ENCODE data around the gene IL1A. TPM values are rescaled to one million over a fixed set of nuclear protein-coding genes. Genes with fewer than 3 reads are reported as not detected.

The IL1A gene
- total RNA-seq, 1 experiment from 2014 or later = 0.11 TPM

DNA sequence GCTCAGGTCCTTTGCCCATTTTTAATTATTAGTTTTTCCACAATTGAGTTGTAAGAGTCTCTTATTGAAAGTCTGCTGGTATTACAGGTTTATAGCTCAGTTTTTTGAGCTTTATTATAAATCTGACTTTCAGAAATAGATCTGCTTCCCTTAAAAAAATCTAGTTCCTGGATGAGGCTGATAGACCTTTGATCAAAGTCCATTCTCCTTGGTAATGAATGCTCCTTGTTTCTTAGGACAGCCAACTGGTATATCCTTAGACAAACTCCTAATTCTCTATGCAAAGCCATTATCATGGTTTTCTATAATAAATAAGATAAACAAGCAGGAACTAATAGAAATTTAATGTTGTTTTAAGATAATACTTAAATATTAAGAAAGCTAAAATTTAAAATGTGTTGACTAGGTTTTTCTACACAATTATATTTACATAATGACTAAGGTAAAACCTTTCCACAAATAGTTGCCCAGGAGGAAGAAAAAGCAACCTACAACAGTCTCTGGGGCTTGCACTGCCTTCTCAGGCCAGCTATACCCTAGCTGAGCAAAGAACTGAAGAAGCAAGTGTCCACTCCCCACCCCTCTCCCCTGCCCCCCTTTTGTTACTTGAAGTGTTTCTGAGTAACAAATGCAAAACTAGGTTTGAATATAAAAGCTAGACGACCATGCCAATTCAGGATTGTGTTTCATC is 46.6 kb downstream of the IL1A start:
- Histone ChIP-seq H2AFZ (ENCODE audit: low read length) (no peak overlapping the region), H3K79me2 (ENCODE audit: low read length) (no peaks in the 10 kb centered on the region), H3K4me3 (ENCODE audit: low read length) (peak overlapping the region; percentile 14; the same call in 1 of the 2 replicates), H3K27ac (ENCODE audit: low read length) (peak overlapping the region; percentile 87), H3K9me3 (ENCODE audit: low read length) (no peaks in the 10 kb centered on the region), H3K4me1 (ENCODE audit: insufficient read depth, low read length) (peaks cover 25% of the 10 kb centered on the region), H4K20me1 (ENCODE audit: low read length) (no peaks in the 10 kb centered on the region), H3K9ac (ENCODE audit: low read length) (peak overlapping the region; percentile 32), H3K9me2 (replicated peaks; ENCODE audit: low read length) (no peaks in the 10 kb centered on the region), H3F3A (ENCODE audit: low read length, unreplicated experiment) (peaks cover 6% of the 10 kb centered on the region), H3K27me3 (ENCODE audit: low read length) (no peaks in the 10 kb centered on the region), H3K4me2 (ENCODE audit: low read length) (peak overlapping the region; percentile 39), H3K36me3 (ENCODE audit: low read depth, low read length) (peaks cover 42% of the 10 kb centered on the region)
- ATAC-seq = peak; percentile 70
- intact Hi-C loops (cut with micrococcal nuclease) = no loop called here
- POLR2A ChIA-PET (ENCODE audit: unreplicated experiment) = interaction anchor here (0.8 kb wide), 1 partner anchor 169 kb away, joined by 7 read pairs; no protein-coding TSS in a partner anchor
- DNase-seq = peak; percentile 45
- TF ChIP-seq EZH2phosphoT487 (IDR thresholded peaks at IDR 0.05; ENCODE audit: borderline replicate concordance, low read length) (no peak), EZH2 (IDR thresholded peaks at IDR 0.05; ENCODE audit: low read length, unreplicated experiment) (no peak)
- TF ChIP-seq, protein P1, sequence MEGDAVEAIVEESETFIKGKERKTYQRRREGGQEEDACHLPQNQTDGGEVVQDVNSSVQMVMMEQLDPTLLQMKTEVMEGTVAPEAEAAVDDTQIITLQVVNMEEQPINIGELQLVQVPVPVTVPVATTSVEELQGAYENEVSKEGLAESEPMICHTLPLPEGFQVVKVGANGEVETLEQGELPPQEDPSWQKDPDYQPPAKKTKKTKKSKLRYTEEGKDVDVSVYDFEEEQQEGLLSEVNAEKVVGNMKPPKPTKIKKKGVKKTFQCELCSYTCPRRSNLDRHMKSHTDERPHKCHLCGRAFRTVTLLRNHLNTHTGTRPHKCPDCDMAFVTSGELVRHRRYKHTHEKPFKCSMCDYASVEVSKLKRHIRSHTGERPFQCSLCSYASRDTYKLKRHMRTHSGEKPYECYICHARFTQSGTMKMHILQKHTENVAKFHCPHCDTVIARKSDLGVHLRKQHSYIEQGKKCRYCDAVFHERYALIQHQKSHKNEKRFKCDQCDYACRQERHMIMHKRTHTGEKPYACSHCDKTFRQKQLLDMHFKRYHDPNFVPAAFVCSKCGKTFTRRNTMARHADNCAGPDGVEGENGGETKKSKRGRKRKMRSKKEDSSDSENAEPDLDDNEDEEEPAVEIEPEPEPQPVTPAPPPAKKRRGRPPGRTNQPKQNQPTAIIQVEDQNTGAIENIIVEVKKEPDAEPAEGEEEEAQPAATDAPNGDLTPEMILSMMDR (conservative IDR thresholded peaks at IDR 0.05; ENCODE audit: low read depth, low read length) = no peak
- CTCF ChIA-PET = interaction anchor here (0.7 to 2.0 kb wide), 2 partner anchors 205 to 221 kb away, joined by 4 to 8 read pairs; no protein-coding TSS in a partner anchor
- BruUV-seq (replicated peaks) = no TSS peak

DNA sequence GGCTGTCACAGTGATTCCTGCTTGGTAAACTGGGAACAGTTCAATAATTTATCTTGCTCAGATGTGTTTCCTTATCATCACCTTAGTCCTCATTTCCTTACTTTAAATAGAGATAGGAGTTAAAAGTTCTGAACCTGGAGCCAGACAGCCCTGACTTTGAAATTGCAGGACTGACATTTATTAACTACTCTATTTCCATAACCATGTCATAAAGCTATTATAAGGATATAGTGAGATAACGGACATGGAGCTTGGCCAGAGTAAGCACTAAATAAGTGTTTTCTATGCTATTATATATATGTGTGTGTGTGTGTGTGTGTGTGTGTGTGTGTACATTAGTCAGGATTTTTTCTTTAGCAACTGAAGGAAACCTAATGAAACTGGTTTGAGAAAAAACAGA is 50.4 kb downstream of the IL1A start:
- H3K9ac ChIP-seq (ENCODE audit: low read length) = no peak overlapping the region
- no peak for DNase-seq
- H3K79me2 ChIP-seq (ENCODE audit: low read length) = no peaks in the 10 kb centered on the region
- ChIA-PET POLR2A (ENCODE audit: unreplicated experiment) (no interaction called here), CTCF (no interaction called here)
- no peak overlapping the region for H3K4me3 ChIP-seq (ENCODE audit: low read length)
- no peaks in the 10 kb centered on the region for H4K20me1 ChIP-seq (ENCODE audit: low read length)
- no peak overlapping the region for H3K27ac ChIP-seq (ENCODE audit: low read length)
- intact Hi-C loops (cut with micrococcal nuclease) = no loop called here
- ATAC-seq = no peak
- no peaks in the 10 kb centered on the region for H3K9me2 ChIP-seq (replicated peaks; ENCODE audit: low read length)
- no peak overlapping the region for H3K4me2 ChIP-seq (ENCODE audit: low read length)
- TF ChIP-seq, protein P1 (conservative IDR thresholded peaks at IDR 0.05; ENCODE audit: low read depth, low read length) = no peak
- no peak for TF ChIP-seq EZH2phosphoT487 (IDR thresholded peaks at IDR 0.05; ENCODE audit: borderline replicate concordance, low read length)
- TF ChIP-seq EZH2 (IDR thresholded peaks at IDR 0.05; ENCODE audit: low read length, unreplicated experiment) = no peak
- peaks cover 10% of the 10 kb centered on the region for H3K36me3 ChIP-seq (ENCODE audit: low read depth, low read length)
- H3K27me3 ChIP-seq (ENCODE audit: low read length) = no peaks in the 10 kb centered on the region
- no peaks in the 10 kb centered on the region for H3K9me3 ChIP-seq (ENCODE audit: low read length)
- peaks cover 25% of the 10 kb centered on the region for H3K4me1 ChIP-seq (ENCODE audit: insufficient read depth, low read length)
- H2AFZ ChIP-seq (ENCODE audit: low read length) = no peak overlapping the region
- BruUV-seq (replicated peaks) = no TSS peak
- H3F3A ChIP-seq (ENCODE audit: low read length, unreplicated experiment) = peaks cover 6% of the 10 kb centered on the region

- ATAC-seq = no peak
- POLR2A ChIA-PET (ENCODE audit: unreplicated experiment) = no interaction called here
These were observed 50.8 kb downstream of the IL1A start for GRCh38 chr2:112733456-112733855.

More at GRCh38 chr2:112733456-112733855, 50.8 kb downstream of the IL1A start:
- Histone ChIP-seq H4K20me1 (ENCODE audit: low read length) (no peaks in the 10 kb centered on the region), H3K9ac (ENCODE audit: low read length) (no peak overlapping the region), H3K27me3 (ENCODE audit: low read length) (no peaks in the 10 kb centered on the region), H3K79me2 (ENCODE audit: low read length) (no peaks in the 10 kb centered on the region), H3K9me2 (replicated peaks; ENCODE audit: low read length) (no peaks in the 10 kb centered on the region), H3K4me1 (ENCODE audit: insufficient read depth, low read length) (peaks cover 21% of the 10 kb centered on the region), H3K9me3 (ENCODE audit: low read length) (no peaks in the 10 kb centered on the region), H3F3A (ENCODE audit: low read length, unreplicated experiment) (peaks cover 6% of the 10 kb centered on the region), H3K4me3 (ENCODE audit: low read length) (no peak overlapping the region), H3K4me2 (ENCODE audit: low read length) (no peak overlapping the region), H3K36me3 (ENCODE audit: low read depth, low read length) (peaks cover 7% of the 10 kb centered on the region), H3K27ac (ENCODE audit: low read length) (no peak overlapping the region), H2AFZ (ENCODE audit: low read length) (no peak overlapping the region)
- no peak for DNase-seq
- TF ChIP-seq EZH2 (IDR thresholded peaks at IDR 0.05; ENCODE audit: low read length, unreplicated experiment) = no peak
- no peak for TF ChIP-seq EZH2phosphoT487 (IDR thresholded peaks at IDR 0.05; ENCODE audit: borderline replicate concordance, low read length)
- TF ChIP-seq, protein P1 (conservative IDR thresholded peaks at IDR 0.05; ENCODE audit: low read depth, low read length) = no peak
- CTCF ChIA-PET = no interaction called here
- intact Hi-C loops (cut with micrococcal nuclease) = no loop called here
- BruUV-seq (replicated peaks) = no TSS peak
